ENCODE measurements around the gene CELF1.

Gene CELF1

GRCh38 chr11:47417712-47418111, 135.2 kb downstream of the CELF1 start:
- DNase-seq (ENCODE audit: low spot score) = no peak

GRCh38 chr11:47415949-47416472, 136.9 kb downstream of the CELF1 start:
- peak; percentile 97 for DNase-seq (ENCODE audit: low spot score)

All from hepatic stellate cell (primary cell).